GM12874 (cell line): Measurements from ENCODE around the gene RPF1.

Source experiments
- TF ChIP-seq, protein P1 (sequence below): IDR thresholded peaks from 2 replicates; pipeline ENCODE4 v1.5.1; 2011; ENCODE audit warnings: low read depth, mild to moderate bottlenecking, control low read depth, low read length, moderate library complexity; ENCODE audit not compliant: insufficient read depth

Gene RPF1

DNA sequence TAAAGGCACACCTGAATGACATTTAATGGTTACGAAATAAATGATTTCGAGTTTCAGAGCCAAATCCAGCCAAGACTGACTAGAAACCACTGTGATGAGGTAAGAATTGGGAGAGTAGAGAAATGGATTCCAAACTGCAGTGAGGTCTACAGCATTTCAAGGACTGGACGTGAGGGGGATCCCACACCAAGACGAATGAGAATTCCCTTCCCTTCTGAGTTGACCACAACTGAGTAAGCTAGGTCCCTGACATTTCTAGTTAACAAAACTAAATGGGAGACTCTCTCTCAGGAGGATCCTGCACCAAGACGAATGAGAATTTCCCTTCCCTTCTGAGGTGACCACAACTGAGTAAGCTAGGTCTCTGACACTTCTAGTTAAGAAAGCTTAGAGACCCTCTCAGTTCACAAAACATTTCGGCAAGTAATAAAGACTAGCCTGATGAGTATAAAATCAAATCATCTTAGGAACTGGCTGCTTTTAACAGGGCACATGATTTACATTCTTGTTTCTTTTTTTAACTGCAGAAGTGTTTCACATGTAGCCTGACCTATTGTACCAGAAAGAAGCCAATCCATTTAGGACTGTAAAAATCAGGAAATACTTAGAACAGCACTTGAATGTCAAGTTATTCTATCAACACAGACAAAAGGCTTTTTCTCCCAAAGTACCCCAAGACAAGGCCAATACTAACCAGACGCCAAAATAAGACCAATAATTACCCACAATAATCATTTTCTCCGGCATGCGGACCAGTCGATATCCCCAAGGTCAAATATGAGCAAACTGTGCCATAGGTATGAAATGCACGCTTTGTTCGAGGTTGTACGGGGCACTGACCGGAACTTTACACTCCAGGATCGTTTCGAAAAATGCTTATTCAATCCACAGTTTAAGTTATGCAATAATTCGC, 25.8 kb downstream of the RPF1 start:
- TF ChIP-seq, protein P1, sequence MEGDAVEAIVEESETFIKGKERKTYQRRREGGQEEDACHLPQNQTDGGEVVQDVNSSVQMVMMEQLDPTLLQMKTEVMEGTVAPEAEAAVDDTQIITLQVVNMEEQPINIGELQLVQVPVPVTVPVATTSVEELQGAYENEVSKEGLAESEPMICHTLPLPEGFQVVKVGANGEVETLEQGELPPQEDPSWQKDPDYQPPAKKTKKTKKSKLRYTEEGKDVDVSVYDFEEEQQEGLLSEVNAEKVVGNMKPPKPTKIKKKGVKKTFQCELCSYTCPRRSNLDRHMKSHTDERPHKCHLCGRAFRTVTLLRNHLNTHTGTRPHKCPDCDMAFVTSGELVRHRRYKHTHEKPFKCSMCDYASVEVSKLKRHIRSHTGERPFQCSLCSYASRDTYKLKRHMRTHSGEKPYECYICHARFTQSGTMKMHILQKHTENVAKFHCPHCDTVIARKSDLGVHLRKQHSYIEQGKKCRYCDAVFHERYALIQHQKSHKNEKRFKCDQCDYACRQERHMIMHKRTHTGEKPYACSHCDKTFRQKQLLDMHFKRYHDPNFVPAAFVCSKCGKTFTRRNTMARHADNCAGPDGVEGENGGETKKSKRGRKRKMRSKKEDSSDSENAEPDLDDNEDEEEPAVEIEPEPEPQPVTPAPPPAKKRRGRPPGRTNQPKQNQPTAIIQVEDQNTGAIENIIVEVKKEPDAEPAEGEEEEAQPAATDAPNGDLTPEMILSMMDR, result no peak

GRCh38 chr1:84505493-84506001, 26.5 kb downstream of the RPF1 start:
- TF ChIP-seq, protein P1, result no peak

DNA sequence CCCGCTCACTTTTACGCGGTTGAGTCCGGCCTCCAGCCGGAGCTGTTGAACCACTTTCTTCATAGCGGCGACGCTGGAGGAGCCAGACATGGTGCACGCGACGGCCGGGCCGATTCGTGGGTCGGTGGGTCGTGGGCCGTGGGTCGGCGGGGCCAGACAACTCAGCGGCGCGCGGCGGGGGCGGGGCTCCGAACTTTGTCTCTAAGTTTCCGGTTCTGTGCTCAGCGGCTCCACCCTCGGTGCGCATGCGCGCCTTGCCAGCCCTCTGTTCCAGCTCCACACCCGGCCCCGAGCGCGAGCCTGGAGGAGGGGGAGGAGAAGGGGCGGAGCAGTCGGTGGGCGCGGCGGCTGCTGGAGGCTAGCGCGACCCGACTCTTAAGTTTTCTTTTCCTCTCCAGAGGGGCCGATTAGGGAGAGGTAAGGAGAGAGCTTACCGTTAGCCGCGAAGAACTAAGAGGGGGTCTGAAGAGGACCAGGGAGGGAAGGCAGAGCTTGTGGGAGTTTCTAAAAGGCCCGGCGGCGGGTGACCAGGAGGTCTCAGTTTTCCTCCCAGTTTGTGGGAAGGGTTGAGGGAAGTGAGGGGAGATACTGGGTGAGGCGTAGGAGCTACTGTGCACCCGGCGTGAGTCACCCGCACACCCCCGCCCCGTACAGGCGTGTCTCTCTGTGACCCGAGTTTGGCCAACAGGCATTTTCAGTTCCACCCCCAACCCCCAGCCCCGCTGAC, 27.1 kb downstream of the RPF1 start, which contains the start of the genes GNG5 and SPATA1:
Gene GNG5, minus strand, starts transcription at position 580 of the 727 bp plus-strand sequence. Its CDS starts 490 bp downstream, at position 90.
Gene SPATA1, plus strand, starts transcription at position 385 of the 727 bp plus-strand sequence. CDS start 9,974 bp downstream, outside the sequence.
- TF ChIP-seq, protein P1, result no peak

DNA sequence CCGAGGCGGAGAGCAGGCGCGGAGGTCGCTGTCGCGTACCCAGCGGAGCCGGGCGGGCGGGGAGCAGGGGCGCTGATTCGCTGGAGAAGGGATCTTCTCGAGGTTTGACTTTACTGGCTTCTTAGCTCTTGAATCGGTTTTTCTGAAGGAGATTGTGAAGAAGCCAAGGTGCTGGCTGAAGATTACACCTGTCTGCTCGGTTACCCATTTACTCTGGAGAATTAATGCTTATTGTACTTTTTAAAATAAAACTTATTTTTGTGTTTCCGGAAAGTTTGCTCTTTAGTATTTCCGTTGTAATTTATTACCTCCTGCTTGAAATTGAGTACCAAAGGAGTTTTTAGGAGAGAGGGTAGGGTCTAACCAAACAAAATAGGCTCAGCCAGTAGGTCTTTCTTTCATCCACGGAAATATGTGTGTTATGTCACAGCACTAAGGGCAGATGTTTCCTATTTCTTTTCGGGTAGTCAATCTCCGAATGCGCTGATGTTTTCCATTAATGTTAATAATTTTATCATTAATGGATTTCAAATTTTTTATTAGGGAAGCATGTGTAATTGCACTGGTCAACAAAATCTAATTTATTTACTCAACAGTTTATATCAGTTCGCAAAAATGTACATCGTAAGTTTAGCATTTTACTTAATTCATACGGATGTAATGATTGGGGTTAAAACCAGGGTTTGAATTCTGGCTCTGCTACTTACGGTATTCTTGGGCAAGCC, 27.8 kb downstream of the RPF1 start:
- TF ChIP-seq, protein P1, result no peak

- TF ChIP-seq, protein P1, result no peak
These were observed 29.4 kb downstream of the RPF1 start for GRCh38 chr1:84508510-84508909.

- TF ChIP-seq, protein P1, result no peak
These were observed 30.0 kb downstream of the RPF1 start for GRCh38 chr1:84509029-84509428.

DNA sequence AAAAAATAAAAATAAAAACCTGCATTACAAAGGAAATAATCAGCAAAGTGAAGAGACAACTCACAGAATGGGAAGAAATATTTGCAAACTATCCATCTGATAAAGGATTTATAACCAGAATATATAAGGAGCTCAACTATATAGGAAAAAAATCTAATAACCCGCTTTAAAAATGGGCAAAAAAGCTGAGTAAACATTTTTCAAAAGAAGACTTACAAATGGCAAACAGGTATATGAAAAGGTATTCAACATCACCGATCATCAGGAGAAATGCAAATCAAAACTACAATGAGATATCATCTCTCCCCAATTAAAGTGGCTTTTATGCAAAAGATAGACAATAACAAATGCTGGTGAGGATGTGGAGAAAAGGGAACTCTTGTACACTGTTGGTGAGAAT, 31.1 kb downstream of the RPF1 start:
- TF ChIP-seq, protein P1, result no peak
